Cardiac fibroblast (primary cell): ENCODE results near the gene LRIG2.

Experiments
- DNase-seq, 2 donors: peaks; one replicate each; pipeline versions ENCODE4 v3.0.0 to v3.0.0-alpha.2; 2010; ENCODE audit warnings: low read depth in 2 of 2
- H3K4me3 ChIP-seq, 2 donors: replicated peaks in 1 of 2; 1 replicate in 1 of 2; 2 replicates in 1 of 2; pipeline ENCODE4 v1.5.1; 2011; ENCODE audit warnings: low read depth in 2 of 2, low read length in 2 of 2, mild to moderate bottlenecking in 2 of 2, moderate library complexity in 1 of 2
- TF ChIP-seq, protein P1 (sequence below): IDR thresholded peaks from one replicate; pipeline ENCODE4 v1.5.1; 2011; ENCODE audit warnings: low read depth, mild to moderate bottlenecking, low read length, inconsistent platforms

The LRIG2 gene

DNA sequence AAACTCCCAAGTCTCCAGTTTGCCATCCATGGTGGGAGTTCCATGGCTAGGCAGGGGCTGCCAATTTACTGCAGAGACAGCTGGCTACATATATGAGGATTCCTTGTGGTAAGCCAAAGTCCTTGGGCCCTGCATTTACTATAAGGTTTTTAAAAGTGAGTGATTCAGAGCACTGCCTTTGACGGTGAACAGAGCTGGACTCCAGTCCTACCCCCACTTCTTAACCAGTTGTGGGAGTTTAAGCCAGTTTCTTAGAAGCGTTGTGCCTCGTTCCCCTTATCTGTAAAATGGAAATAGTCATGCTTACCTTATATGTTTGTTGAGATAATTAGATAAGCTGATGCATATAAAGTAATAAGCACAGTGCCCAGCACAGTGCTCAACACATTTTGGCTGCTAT is 64.6 kb downstream of the LRIG2 start:
- DNase-seq, result no peak
- TF ChIP-seq, protein P1, sequence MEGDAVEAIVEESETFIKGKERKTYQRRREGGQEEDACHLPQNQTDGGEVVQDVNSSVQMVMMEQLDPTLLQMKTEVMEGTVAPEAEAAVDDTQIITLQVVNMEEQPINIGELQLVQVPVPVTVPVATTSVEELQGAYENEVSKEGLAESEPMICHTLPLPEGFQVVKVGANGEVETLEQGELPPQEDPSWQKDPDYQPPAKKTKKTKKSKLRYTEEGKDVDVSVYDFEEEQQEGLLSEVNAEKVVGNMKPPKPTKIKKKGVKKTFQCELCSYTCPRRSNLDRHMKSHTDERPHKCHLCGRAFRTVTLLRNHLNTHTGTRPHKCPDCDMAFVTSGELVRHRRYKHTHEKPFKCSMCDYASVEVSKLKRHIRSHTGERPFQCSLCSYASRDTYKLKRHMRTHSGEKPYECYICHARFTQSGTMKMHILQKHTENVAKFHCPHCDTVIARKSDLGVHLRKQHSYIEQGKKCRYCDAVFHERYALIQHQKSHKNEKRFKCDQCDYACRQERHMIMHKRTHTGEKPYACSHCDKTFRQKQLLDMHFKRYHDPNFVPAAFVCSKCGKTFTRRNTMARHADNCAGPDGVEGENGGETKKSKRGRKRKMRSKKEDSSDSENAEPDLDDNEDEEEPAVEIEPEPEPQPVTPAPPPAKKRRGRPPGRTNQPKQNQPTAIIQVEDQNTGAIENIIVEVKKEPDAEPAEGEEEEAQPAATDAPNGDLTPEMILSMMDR, result no peak
- H3K4me3 ChIP-seq, result no peak overlapping the region

- H3K4me3 ChIP-seq, result no peak overlapping the region
- DNase-seq, result no peak
- TF ChIP-seq, protein P1, result no peak
Observed at GRCh38 chr1:113138778-113139177, 65.8 kb downstream of the LRIG2 start.

DNA sequence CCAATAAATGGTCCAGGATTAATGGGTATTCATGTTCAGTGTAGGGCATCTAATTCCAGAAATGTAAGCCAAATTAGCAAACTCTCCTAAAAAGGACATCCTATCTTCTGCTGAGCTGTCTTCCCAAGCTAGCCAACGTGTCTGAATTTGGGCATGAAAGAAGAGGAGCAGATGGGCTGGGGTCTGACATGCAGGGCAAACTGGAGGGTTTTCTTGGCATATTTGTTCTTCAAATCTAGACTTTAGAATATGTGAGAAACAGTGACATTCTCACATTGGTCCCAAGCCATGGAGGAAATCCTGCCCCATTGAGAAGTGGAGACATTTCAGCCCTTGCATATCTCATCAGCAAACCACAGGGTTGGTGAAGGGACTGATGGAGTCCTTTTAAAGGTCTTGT is 67.2 kb downstream of the LRIG2 start:
- TF ChIP-seq, protein P1, result no peak
- no peak overlapping the region for H3K4me3 ChIP-seq
- DNase-seq, result no peak

DNA sequence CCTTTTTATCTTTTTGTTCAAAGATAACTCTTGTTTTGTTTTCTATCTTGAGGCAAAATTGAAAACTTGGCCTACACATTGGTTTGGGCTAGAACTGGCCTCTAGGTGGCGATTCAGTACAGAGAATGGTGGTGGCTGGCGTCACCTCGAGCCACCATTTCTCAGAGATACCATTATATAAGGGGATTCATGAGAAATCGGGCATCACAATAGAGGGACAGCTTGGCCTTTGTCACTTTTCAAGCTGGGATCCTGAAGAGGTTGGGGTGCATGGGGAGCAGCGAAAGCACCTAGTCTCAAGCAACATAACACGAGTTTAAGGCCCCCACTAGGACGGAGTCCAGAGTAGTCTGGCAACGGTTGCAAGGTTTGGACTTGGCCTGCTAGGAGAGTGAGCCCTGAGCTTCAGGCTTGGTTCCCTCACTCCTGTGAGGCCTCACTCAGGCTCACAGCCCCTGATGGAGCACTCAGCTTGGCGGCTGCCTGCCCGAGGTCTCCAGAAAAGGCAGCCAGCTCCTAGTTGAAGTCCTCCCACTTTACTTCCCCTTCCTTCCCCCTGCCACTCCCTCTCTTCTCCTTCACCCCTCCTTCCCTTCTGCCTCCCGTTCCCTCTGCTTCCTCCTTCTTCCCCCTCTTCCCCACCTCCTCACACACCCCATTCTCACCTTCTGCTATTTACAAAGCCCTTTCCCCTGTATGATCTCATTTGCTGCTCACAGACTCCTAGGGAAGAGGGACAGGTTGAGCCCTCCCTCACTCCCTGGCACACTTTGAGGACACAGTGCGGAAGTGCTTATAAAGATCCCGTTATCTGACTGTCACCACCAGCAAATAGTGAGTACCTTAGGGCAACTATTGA is 67.8 kb downstream of the LRIG2 start:
- no peak overlapping the region for H3K4me3 ChIP-seq
- DNase-seq, result peak; percentile 75 to 78
- TF ChIP-seq, protein P1, result peak; percentile 78

GRCh38 chr1:113141650-113142473 is 68.9 kb downstream of the LRIG2 start:
- H3K4me3 ChIP-seq, result no peak overlapping the region
- TF ChIP-seq, protein P1, result no peak
- peak; percentile 56 to 76 for DNase-seq

DNA sequence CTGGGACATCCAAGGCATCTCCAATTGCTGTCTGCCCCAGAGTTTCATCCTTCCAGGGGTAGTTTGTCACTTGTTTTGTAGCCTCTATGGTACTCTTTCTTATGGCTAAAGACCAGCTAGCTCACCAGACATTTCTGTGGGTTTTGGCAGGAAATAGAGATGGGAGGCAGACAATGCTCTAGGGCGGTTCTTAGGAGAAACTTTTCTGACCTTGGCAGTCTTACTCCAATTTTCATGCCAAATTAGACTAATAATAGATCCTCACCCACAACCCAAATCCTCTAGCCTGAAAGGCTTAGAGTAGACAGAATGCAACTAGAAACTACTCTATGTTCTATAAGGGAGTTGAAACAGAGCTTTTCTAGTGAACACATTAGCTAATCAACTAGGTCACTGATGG is 69.8 kb downstream of the LRIG2 start:
- H3K4me3 ChIP-seq, result no peak overlapping the region
- DNase-seq, result peak; percentile 70 to 83
- TF ChIP-seq, protein P1, result no peak
